ENCODE results near the gene RAB4B. TPM values are rescaled to one million over a fixed set of nuclear protein-coding genes. Genes with fewer than 3 reads are reported as not detected.

The RAB4B gene
- total RNA-seq, 4 donors from 2014 or later, result 12.4 to 20.7 (median 17.0) TPM

DNA sequence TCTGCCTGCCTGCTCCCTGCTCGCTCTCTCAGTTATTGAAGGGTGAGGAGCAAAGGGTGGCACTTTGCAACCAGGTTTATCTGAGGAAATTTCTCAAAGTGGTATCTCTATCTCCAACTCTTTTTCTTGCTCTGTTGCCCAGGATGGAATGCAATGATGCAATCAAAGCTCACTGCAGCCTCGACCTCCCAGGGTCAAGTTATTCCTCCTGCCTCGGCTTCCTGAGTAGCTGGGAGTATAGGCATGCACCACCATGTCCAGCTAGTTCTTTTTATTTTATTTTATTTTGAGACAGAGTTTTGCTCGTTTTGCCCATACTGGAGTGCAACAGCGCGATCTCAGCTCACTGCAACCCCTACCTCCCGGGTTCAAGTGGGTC, 32.7 kb upstream of the RAB4B start:
- no peaks in the 10 kb centered on the region for H3K9me3 ChIP-seq
- DNase-seq (ENCODE audit: low spot score in 2 of 2), result no peak
- WGBS, result 80% methylated on average over 7 of the region's 7 CpGs
- H3K27me3 ChIP-seq, result no peaks in the 10 kb centered on the region
- H3K27ac ChIP-seq, result no peak overlapping the region
- H3K4me1 ChIP-seq, result peaks cover 38% of the 10 kb centered on the region
- no peak for TF ChIP-seq EP300 (IDR thresholded peaks at IDR 0.05)
- TF ChIP-seq, protein P1, sequence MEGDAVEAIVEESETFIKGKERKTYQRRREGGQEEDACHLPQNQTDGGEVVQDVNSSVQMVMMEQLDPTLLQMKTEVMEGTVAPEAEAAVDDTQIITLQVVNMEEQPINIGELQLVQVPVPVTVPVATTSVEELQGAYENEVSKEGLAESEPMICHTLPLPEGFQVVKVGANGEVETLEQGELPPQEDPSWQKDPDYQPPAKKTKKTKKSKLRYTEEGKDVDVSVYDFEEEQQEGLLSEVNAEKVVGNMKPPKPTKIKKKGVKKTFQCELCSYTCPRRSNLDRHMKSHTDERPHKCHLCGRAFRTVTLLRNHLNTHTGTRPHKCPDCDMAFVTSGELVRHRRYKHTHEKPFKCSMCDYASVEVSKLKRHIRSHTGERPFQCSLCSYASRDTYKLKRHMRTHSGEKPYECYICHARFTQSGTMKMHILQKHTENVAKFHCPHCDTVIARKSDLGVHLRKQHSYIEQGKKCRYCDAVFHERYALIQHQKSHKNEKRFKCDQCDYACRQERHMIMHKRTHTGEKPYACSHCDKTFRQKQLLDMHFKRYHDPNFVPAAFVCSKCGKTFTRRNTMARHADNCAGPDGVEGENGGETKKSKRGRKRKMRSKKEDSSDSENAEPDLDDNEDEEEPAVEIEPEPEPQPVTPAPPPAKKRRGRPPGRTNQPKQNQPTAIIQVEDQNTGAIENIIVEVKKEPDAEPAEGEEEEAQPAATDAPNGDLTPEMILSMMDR (IDR thresholded peaks at IDR 0.05), result no peak
- TF ChIP-seq POLR2A (IDR thresholded peaks at IDR 0.05), result no peak
- TF ChIP-seq POLR2AphosphoS5 (IDR thresholded peaks at IDR 0.05), result no peak
- H3K4me3 ChIP-seq, result no peak overlapping the region
- peaks cover 3% of the 10 kb centered on the region for H3K36me3 ChIP-seq

DNA sequence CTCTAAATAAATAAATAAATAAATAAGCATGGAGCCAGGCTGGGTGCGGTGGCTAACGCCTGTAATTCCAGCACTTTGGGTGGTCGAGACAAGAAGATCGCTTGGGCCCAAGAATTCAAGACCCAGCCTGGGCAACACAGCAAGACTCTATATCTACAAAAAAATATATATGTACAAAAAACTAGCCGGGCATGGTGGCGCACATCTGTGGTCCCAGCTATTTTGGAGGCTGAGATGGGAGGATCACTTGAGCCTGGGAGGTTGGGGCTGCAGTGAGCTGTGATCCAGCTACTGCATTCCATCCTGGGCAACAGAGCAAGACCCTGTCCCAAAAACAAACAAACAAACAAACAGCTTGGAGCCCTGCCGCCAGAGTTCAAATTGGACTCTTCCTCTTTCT, 30.5 kb upstream of the RAB4B start:
- Histone ChIP-seq H3K36me3 (no peaks in the 10 kb centered on the region), H3K27ac (no peak overlapping the region), H3K4me1 (peaks cover 35% of the 10 kb centered on the region), H3K4me3 (no peak overlapping the region), H3K9me3 (no peaks in the 10 kb centered on the region), H3K27me3 (no peaks in the 10 kb centered on the region)
- DNase-seq (ENCODE audit: low spot score in 2 of 2), result no peak
- TF ChIP-seq POLR2AphosphoS5 (IDR thresholded peaks at IDR 0.05), result no peak
- TF ChIP-seq, protein P1 (IDR thresholded peaks at IDR 0.05), result no peak
- no peak for TF ChIP-seq EP300 (IDR thresholded peaks at IDR 0.05)
- TF ChIP-seq POLR2A (IDR thresholded peaks at IDR 0.05), result no peak
- 93% methylated on average over 7 of the region's 7 CpGs for WGBS

DNA sequence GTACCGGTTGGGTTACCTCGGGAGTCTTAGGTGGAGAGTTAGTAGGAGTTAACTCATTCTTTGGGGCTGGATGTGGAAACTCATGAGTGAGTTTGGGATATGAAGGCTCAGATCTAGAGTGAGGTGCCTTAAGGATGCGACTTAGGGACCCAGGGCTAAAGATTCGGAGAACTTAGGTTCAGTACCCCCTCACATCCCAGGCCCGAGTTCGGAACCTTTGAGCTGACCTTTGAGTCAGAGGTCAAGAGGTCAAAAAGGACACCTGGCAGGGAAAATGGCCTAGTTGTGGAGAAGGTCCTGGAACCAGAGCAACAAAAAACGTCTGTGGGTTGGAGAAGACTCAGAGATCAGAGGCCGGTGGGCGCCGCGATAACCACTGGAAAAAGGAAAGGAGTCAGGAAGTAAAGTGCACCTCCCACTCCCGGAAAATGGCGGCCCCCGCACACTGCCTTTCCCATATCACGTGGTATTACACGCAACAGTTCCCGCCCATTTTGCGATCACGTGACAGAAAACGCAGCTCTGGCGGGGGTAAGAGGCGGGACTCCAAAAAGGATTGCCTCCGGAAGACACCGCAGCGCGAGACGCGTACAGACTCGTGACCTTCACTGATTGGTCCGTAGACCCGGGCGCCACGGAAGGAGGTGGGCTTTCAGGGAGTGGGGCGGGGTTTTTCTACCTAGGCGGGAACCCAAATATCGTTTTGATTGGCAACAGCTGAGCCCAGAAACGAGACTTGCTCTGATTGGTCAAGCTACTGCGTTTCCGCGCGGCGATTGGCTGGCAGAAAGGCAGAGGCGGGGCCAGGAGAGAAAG, 27.8 kb upstream of the RAB4B start, which contains the start of gene ACTMAP:
TSS of gene ACTMAP (minus strand) at position 420 of the 816 bp plus-strand sequence. CDS start 674 bp downstream, outside the sequence.
- Histone ChIP-seq H3K27me3 (no peaks in the 10 kb centered on the region), H3K4me3 (peak within 1 kb of the TSS; percentile 72), H3K9me3 (no peaks in the 10 kb centered on the region), H3K27ac (peak within 1 kb of the TSS; percentile 92), H3K36me3 (no peaks in the 10 kb centered on the region), H3K4me1 (peaks cover 55% of the 10 kb centered on the region)
- peak; percentile 100 for DNase-seq (ENCODE audit: low spot score in 2 of 2)
- under 1% methylated on average over 43 of the region's 43 CpGs for WGBS
- peak; percentile 40 to 75 (median 62) for TF ChIP-seq POLR2AphosphoS5 (IDR thresholded peaks at IDR 0.05)
- TF ChIP-seq POLR2A (IDR thresholded peaks at IDR 0.05), result peak; percentile 9 to 62
- no peak for TF ChIP-seq EP300 (IDR thresholded peaks at IDR 0.05)
- TF ChIP-seq, protein P1 (IDR thresholded peaks at IDR 0.05), result no peak

DNA sequence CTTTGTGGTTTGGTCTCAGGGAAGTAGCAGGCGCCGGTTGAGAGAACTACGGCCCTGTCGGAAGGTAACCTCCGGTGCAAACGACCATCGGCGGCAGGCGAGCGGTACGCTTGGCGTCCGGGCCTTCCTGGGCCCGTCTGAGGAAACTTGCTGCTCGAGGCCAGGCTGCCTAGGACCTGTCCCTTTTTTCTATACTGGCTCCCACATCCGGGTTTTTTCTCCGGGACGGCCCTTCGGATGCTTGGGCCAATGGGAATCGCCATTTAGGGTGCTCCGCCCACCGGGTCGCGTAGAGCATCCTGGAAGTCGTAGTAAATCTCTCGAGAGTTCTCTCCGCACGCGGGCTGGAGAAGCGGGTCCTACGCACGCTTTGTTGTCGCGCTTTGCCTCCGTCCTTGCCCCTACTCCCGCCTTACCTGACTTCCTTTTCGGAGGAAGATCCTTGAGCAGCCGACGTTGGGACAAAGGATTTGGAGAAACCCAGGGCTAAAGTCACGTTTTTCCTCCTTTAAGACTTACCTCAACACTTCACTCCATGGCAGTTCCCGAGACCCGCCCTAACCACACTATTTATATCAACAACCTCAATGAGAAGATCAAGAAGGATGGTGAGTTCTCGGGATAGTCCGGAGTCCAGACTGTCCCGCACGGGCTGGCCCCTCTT, 27.0 kb upstream of the RAB4B start, which contains the start of gene SNRPA:
TSS of gene SNRPA (plus strand) at position 330 of the 664 bp plus-strand sequence. CDS start at position 536, 206 bp downstream.
- TF ChIP-seq EP300 (IDR thresholded peaks at IDR 0.05), result no peak
- TF ChIP-seq POLR2A (IDR thresholded peaks at IDR 0.05), result peak in 1 of 2 donors; percentile 78
- TF ChIP-seq, protein P1 (IDR thresholded peaks at IDR 0.05), result no peak
- Histone ChIP-seq H3K4me3 (peak within 1 kb of the TSS; percentile 72), H3K4me1 (peaks cover 62% of the 10 kb centered on the region)

More for the DNA sequence above, 27.0 kb upstream of the RAB4B start, which contains the start of gene SNRPA:
- Histone ChIP-seq H3K27ac (peak within 1 kb of the TSS; percentile 92), H3K9me3 (no peaks in the 10 kb centered on the region), H3K27me3 (no peaks in the 10 kb centered on the region), H3K36me3 (no peaks in the 10 kb centered on the region)
- peak; percentile 98 to 99 for DNase-seq (ENCODE audit: low spot score in 2 of 2)
- WGBS, result under 1% methylated on average over 41 of the region's 46 CpGs
